HG02610 (cell line): Measurements from ENCODE around the gene GRIA1.

ENCODE experiments used
- ATAC-seq: cut with Tn5 transposase; IDR thresholded peaks from one replicate; pipeline ENCODE4 v1.9.1; 2021; ENCODE audit warnings: mild to moderate bottlenecking, moderate library complexity; ENCODE audit not compliant: unreplicated experiment

GRIA1 gene

DNA sequence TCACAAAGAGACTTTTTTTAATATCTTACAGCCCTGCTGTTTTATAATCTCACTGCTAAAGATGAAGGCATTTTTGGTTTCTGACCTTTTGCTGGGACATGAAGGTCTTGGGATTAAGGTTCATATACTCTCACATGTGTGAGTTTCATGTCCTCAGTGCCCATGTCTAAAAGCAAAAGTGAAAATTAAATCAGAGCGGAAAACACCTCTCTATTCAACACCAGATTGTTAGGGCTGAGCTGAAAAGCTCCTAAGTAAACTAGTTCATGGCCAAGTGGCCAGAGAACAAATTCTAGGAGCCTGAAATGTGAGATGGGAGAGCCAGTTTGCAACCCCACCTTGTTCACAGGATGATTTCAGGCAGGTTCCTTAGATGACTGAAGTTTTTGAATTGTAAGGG lies 110.9 kb downstream of the GRIA1 start:
- ATAC-seq = peak; percentile 93

DNA sequence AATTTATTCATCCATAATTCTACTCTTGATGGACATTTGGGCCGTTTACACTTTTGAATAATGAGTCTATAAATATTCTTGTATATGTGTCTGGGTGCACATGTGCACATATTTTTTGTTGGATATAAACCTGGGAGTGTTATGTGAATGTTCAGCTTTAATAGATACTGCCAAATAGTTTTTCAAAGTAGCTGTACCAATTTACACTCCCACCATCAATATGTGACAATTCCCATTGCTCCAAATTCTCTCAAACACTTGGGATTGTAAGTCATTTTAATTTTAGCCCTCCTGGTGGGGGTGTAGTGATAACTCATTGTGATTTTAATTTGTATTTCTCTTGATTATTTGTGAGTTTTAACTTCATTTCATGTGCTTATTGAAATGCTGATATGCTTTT lies 114.9 kb downstream of the GRIA1 start:
- no peak for ATAC-seq

DNA sequence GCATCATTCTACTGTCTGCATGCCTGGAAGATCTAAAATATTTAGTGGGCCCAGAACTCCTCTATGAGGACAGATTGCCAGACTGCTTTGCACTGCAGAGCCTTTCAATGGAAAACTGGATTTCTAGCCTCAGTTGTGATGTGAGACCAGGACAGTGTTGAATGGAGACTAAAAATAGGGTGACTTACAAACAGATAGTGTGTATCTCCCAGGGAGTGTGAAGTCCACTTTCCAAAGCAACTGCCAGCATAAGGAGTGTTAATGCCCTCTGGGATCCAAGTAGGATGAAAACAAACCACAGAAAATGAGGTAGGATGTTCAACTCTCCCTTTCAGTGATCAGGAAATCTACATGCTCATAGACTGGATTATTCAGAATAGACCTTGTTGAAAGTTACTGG lies 119.5 kb downstream of the GRIA1 start:
- no peak for ATAC-seq

DNA sequence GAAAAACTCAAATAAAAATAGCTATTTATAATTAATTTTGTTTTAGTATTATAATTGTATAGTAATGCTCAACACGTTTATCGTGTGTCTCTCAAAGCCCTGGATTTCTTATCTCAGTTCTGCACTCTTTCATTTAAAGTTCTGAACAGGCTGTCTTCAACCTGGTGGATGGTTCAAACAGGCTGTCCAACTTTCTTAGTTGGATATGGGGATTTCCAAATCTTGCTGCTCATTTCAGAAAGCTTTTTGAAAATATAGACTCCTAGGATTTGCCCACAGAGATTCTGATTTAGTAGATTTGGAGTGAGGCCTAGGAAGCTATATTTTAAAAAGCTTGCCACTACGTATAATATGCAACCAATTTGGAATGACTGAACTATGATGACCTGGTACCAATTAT lies 120.3 kb downstream of the GRIA1 start:
- no peak for ATAC-seq

DNA sequence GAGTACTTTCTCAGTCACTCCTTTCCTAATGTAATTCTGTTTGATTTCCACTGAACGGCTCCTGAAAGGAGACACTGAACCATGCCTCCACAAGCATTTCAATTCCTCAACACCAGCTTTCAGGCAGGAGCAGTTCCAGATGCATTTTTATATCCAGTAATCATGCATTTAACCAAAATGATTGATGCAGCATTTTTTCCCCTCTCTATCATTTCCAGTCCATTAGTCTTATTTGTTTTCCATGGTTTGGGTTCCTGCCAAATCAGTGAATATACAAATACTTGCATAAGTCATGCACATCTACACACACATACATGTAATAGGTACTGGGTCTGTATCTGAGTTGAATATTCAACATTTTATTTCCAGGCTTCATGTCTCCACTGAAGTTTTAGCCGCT lies 122.7 kb downstream of the GRIA1 start:
- ATAC-seq = no peak

DNA sequence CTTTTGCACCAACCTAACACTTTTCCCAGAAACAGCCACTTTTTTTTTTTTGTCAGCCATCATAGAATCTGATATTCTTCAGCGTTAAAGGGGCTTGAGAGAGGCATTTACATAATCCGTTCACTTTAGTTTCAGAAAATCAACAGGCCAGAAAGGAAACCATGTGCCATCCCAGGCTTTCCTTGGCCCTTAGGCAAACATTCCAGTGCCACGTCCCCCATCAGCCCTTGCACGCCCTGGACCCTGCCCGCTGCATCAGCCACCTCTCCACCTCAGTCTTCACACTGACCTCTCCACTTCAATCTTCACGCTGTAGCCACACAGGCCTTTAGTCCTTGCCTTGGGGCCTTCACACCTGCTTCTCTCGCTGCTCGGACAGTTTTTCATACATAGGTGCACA lies 123.2 kb downstream of the GRIA1 start:
- ATAC-seq = no peak

DNA sequence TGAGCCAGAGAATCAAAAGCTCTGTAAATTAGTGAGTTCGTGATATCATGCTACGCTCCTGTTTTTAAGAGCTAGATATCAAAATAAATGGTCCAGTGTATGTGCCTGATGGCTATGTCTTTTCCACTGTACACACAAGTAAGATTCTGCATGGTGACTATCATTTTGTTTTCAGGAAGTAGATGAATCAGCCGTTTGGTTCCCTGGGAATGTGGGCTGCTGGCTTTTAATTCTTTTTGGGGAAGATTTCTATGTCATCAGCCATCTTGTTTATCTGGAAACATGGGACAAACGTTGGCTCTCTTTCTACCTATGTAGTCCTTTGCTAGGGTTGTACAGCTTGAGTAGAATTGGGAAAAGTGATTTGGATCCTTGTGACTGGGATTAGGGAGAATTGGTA lies 126.7 kb downstream of the GRIA1 start:
- ATAC-seq = no peak

DNA sequence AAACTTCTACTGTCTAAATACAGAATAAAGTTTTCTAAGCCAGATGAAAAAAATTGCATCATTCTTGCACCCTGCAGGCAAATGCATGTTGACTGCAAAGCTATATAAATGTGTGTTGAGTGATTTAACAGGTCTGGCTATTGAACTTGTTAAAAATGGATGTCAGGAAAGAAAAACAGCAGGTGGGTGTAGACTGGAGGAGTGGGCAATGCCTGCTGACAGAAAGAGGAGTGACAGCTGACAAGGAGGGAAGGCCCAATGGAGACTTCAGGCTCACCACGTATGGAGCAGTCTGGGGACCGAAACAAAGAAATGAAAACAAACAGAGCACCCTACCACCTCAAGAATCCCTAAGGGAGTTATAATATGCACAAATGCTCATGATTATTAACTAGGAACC lies 127.8 kb downstream of the GRIA1 start:
- no peak for ATAC-seq

DNA sequence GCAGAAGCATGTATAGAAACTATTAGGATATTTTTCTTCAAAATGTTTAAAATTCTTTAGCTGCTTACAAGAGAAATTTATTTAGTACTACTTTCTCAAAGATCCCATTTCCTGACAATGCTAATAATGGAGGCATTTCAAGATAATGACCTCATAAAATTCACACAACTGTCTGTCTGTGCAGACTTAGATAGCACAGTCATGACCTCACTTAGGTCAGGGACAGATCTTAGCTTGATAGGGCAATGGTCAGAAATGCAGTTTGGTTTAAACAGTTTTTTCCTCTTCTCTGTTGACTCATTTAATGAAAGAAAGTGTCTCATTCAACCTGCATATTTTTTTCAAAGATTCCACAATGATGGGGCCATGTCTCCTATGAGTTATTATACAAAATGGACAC lies 128.4 kb downstream of the GRIA1 start:
- no peak for ATAC-seq

DNA sequence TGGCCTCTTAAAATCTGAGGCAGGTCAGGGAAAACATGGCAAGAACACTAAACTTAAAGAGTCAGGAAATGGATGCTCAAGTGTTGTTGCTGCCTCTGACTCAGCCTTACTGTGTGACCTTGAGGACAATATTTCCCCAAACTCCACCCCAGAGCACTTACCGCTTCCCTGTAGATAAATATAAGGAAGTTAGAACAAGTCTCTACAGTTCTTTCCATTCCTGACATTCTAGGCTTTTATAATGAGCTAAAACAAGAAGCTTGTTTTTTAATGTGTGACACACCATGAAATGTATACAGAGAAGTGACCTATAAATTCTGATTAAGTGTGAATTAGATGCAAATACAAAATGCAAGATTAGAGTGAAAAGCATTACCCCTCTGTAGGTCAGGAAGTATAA lies 129.3 kb downstream of the GRIA1 start:
- ATAC-seq = no peak

DNA sequence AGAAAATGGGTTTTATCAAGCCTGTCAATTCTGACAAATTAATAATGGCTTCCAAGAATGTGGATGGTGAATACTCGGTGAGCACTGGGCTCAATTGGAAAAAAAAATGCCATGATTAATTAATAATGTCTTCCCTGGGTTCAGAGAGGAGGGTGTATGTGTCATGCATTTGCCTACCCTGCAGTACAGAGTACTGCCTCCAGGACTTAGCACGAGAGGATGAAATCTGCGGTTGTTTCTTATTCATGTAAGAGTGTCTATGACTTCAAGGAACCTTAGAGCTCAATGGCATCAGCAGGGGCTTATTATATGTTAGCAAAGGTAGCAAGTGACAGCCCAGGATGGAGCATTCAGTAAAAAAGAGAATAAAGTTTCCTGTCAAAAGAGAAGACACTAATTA lies 132.7 kb downstream of the GRIA1 start:
- ATAC-seq = no peak

DNA sequence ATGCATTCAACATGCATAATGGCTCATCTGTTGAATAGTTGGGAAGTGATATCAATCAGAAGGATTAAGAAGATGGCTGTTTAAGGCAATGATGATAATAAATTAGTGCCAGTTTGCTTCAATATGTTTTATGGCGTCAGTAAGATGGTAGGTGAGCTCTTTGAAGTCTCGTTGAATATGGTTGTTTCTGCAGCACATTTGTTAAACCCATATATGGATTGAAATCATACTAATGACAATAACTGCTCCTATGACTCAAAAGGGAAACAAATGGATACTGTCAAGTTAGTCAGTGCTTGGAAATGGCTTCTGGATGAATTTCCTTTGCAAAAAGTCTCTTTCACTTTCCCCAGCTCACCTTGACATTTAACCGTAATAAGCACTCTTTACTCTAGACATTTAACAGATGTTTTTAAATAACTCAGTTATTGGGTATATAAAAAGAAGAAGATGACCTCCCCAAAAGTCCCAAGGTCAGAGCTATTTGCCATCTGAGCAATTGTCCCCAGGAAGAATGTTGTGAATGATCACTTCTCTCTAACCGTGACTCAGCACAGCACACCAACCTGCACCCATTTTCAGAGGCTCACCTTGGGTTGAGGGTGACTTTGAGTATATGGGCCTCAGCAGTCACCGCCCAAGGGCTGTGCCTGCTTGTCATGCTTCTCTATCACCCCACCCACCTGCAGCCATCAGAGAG lies 133.4 kb downstream of the GRIA1 start:
- ATAC-seq = no peak

DNA sequence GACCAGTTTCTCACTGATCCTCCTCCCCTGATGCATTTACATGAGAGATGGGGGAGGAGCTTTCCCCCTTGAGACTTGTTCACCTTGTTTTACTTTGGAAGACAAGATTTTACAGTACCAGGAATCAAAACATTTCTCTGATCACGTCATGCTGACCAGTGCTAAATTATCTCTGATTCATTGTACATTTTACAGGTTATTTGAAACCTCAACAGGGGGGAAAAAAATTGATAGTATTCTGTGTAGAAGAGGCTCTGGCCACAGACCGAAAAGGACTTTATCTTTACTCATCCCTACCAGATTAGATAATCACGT lies 133.9 kb downstream of the GRIA1 start:
- ATAC-seq = no peak

DNA sequence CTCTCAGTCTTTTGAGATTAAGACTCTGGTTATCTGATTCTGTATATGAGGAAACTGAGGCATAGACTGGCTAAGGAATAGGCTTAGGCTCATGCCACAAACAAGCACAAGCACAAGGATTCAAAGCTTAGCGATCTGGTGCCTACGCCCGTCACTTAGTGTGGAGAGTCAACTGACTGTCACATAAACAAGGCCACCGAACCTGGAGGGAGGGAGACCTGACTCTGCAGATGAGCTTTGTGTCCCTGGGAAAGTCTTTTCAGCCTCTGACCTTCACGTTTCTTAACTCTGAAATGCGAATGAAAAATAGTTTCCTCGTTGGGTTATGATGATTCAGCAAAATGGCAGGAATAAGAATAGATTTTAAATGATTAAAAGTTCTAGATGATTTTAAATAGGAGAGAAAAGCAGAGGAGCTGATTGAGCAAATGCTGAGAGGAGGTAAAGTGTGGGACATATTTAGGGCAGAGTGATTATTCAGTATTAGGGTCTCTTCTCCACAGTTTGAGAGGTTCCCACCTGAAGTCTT lies 135.4 kb downstream of the GRIA1 start:
- ATAC-seq = no peak

DNA sequence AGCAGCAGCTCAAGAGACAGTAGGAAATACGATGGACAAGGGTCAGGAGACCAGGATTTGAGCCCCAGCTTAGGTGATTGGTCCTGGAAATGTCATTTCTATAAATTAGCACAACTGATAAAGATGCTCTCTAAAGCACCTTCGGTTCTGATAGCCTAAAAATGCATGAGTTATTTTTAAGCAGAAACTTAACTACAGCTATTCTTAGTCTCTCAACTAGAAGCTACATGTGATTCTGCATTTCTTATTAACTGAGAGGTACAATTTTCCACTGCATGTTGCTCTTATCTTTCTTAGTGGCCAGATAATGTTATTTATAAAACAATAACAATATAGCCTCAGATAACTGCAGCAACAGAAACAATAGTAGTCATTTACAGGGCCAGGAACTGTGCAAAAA lies 136.4 kb downstream of the GRIA1 start:
- ATAC-seq = no peak

DNA sequence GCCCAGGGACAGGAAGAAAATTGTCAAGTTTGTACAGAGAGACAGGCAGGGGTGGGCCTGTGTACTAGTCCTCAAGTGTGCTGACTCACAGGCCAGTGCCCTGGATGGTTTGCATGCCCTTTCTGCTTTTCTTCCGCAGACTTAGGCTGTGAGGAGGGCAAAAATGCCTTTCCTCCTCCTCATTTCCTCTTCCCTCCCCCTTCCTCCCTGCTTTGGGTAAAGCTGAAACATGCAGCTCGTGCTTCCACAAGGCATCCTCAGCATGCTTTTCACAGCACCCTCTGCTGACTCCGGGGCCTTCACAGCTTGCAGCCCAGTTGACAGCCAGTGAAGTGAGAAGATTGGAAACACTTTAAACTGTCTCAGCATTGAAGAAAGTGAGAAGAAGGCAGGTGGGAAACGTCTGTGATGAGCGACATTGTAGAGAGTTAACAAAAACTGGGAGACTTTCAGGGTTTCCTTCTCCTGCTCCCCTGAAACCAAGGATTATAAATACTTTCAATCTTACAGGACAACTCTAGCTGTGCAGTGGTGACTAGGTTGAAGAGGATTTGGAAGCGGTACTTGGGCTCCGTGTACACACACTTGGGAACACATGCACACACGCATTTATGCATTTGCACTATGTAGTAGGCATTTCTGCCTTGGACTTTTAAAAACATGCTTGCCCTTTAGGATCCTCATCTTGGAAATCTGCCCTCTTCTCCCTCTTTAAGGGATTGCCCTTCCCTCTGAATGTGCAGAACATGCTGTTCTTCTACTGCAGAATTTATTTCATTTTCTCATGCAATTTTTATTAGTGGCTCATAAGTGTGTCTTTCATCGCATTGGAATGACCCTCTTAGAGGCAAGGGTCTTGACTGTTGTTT lies 138.8 kb downstream of the GRIA1 start:
- no peak for ATAC-seq

DNA sequence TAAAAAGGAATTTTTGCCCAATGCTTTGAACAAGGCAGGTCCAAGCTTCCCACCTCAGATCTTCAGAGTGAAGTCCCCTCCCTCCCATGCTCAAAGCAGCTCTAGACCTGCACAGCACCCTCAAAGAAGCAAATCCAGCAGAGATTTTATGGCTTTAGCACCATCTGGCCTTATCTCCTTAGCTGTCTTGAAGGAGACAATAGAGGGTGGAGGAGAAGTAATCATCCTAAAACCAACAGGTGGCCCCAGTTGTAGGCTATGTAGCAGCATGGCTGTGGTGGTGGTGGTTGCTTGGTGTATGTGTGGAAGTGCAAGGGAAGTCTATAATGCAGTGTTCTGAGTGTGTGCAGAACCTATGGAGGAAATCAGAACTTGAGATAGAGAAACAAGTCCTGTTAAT lies 140.1 kb downstream of the GRIA1 start:
- no peak for ATAC-seq

DNA sequence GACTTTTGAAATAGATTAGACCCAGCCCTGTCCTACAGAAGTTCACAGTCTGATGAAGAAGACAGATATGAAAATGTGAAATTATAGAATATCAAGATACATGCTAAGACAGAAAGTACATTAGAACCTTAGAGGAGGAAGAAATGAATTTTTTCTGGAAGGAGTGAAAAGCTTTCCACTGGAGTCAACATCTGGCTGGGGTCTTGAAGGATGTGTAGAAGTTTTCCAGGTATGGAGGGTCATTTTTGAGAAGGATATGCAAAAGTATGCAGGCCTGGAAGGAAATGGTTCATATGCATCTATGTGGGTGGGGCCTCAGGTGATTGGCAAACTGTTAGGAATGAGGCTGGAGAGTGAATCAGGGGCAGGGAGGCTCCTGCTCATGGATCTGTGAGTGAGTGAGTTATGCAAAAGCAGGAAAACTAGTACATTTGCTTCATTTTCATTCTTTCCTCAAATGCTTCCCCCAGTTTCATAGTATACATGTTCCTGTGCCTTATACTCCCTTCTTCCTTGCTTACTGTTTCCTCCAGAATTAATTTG lies 142.3 kb downstream of the GRIA1 start:
- ATAC-seq = no peak

DNA sequence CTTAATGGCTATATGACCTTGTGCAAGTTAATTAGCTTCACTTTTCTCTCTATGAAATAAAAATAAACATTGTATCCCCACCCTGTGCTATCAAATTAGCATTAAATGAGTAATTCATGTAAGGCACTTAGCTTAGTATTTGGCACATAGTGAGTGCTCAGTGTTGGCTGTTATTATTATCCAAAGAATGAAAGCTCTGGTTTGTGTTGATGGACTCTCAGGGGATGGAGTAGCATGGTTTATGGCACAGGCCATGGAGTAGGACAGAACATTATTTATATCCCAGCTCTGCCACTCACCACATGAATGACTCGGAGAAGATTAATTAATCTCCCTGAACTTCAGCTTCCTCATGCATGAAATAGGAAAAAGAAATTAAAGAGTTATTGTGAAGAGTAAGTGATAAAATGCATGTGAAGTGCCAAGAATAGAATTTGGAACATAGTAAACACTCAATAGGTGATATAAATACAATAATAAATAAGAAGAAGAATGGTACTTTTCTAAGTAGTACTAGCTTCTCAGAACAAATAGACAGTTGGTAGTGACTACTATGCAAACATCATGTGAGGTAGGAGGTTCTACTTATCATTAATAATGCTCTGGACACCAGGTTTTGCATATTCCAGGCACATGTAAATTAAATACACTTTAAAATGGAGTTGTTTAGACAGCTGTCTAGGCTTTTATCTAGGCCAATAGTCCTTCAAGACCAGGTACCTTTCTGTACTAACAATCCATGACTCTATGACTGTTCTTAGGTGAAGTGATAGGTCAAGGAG lies 146.4 kb downstream of the GRIA1 start:
- ATAC-seq = no peak

DNA sequence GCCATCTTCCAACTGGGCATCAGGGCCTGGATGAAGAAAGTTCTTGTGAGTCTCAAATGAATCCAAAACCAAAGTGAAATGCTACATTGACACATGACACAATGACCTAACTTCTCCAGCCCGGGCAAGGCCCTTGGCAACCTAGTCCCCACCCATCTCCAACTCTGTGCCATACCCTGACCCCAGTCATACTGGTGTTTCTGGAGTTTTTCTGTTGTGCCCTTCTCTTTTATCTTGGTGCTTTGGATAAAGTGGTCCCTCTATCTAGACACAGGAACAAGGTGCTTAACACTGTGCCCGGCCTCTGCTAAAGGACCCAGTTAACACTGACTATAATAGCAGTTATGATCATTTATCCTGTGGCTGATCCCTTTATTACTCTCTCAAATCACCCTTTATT lies 149.8 kb downstream of the GRIA1 start:
- ATAC-seq = no peak

DNA sequence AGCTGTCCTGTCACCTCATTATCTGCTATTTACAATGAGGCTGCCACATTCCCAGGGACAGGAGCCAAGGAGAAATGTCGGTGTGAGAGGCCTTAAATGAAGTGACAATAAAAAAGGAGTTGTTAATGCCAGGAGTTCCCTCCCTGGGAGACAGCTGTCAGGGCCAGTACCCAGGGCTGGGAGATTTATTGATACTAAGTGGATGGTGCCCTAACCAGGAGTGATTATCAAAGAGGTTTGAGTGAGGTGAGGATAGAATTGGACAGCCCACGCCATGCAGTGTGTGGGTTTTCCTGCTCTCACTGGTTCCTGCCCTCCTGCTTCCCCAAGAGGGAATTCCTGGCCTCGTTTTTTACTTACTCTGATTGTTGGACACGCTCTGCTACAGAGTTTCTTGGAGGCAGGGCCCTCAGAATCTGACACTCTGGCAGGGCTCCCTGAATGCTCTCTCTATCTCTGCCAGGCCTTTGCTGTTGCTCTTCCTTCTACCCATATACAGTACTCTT lies 150.8 kb downstream of the GRIA1 start:
- ATAC-seq = no peak
